Gastroesophageal sphincter (tissue), 4 donors: Measurements from ENCODE around the gene KCNJ9. TPM values are rescaled to one million over a fixed set of nuclear protein-coding genes. Genes with fewer than 3 reads are reported as not detected.

Experiments
- ATAC-seq: fragments of 150-250 bp; one replicate; pipeline ENCODE4 v1.9.1; 2016; ENCODE audit warnings: mild to moderate bottlenecking, moderate library complexity
- H3K27ac ChIP-seq, 4 donors: fragments of 200-600 bp; sonication (generic) in 3 of 4; 1 replicate in 3 of 4; 2 replicates in 1 of 4; pipeline ENCODE4 v1.5.1; 2016 to 2019
- H3K27me3 ChIP-seq: fragments of 200-600 bp; sonication (generic); one replicate; pipeline ENCODE4 v1.5.1; 2019
- H3K36me3 ChIP-seq, 2 donors: fragments of 200-600 bp; sonication (generic); one replicate each; pipeline ENCODE4 v1.5.1; 2019; ENCODE audit warnings: control low read depth in 1 of 2
- H3K4me1 ChIP-seq, 3 donors: fragments of 200-600 bp; sonication (generic); 1 replicate in 2 of 3; 2 replicates in 1 of 3; pipeline ENCODE4 v1.5.1; 2016 to 2019; ENCODE audit warnings: control low read depth in 2 of 3
- H3K4me3 ChIP-seq, 2 donors: fragments of 200-600 bp; sonication (generic); one replicate each; pipeline ENCODE4 v1.5.1; 2019; ENCODE audit warnings: mild to moderate bottlenecking in 1 of 2, moderate library complexity in 1 of 2
- H3K9me3 ChIP-seq, 3 donors: fragments of 200-600 bp; sonication (generic); one replicate each; pipeline ENCODE4 v1.5.1; 2017 to 2019; ENCODE audit warnings: control low read depth in 2 of 3
- EP300 ChIP-seq: sonication (generic); formaldehyde crosslinking; IDR thresholded peaks from one replicate; pipeline ENCODE4 v1.6.1; 2017; ENCODE audit warnings: antibody characterized with exemption, mild to moderate bottlenecking
- POLR2A ChIP-seq, 2 donors: fragments of 450-650 bp; IDR thresholded peaks; one replicate each; pipeline ENCODE4 v1.6.1; 2017; ENCODE audit warnings: antibody characterized with exemption in 2 of 2, mild to moderate bottlenecking in 2 of 2, moderate library complexity in 1 of 2
- POLR2AphosphoS5 ChIP-seq: sonication (generic); formaldehyde crosslinking; IDR thresholded peaks from one replicate; pipeline ENCODE4 v1.6.1; 2017; ENCODE audit warnings: antibody characterized with exemption
- WGBS, 2 donors: methylation state at CpG; one replicate each; pipeline ENCODE4 v1.1.5; 2018; ENCODE audit warnings: low coverage in 1 of 2; 5-methylcytosine and 5-hydroxymethylcytosine counted together
- total RNA-seq, 4 donors: library from RNA; depleted of rRNA; stranded (reverse); fragments of >200 nt; gene quantifications; one replicate each; pipeline ENCODE4 v1.1.0, GENCODE V29; 2016
- TF ChIP-seq, protein P1 (sequence below), 4 experiments: fragments of 200-600 bp in 2 of 4; fragments of 450-650 bp in 2 of 4; sonication (generic) in 1 of 4; IDR thresholded peaks; one replicate each; pipeline ENCODE4 v1.5.1; 2017 to 2019; ENCODE audit warnings: antibody characterized with exemption in 4 of 4, mild to moderate bottlenecking in 2 of 4, moderate library complexity in 2 of 4

The KCNJ9 gene
- total RNA-seq, 4 donors from 2014 or later, result not detected

- Histone ChIP-seq H3K27me3 (no peaks in the 10 kb centered on the region), H3K9me3 (no peaks in the 10 kb centered on the region), H3K36me3 (peaks cover 0 to 87% of the 10 kb centered on the region in 2 donors), H3K4me1 (peaks cover 7 to 69% (median 9%) of the 10 kb centered on the region in 3 donors), H3K4me3 (no peak overlapping the region), H3K27ac (peak overlapping the region; percentile 83 to 88 (median 86))
- TF ChIP-seq POLR2AphosphoS5 (no peak), EP300 (no peak), POLR2A (IDR thresholded peaks at IDR 0.05) (no peak)
- TF ChIP-seq, protein P1, sequence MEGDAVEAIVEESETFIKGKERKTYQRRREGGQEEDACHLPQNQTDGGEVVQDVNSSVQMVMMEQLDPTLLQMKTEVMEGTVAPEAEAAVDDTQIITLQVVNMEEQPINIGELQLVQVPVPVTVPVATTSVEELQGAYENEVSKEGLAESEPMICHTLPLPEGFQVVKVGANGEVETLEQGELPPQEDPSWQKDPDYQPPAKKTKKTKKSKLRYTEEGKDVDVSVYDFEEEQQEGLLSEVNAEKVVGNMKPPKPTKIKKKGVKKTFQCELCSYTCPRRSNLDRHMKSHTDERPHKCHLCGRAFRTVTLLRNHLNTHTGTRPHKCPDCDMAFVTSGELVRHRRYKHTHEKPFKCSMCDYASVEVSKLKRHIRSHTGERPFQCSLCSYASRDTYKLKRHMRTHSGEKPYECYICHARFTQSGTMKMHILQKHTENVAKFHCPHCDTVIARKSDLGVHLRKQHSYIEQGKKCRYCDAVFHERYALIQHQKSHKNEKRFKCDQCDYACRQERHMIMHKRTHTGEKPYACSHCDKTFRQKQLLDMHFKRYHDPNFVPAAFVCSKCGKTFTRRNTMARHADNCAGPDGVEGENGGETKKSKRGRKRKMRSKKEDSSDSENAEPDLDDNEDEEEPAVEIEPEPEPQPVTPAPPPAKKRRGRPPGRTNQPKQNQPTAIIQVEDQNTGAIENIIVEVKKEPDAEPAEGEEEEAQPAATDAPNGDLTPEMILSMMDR (IDR thresholded peaks at IDR 0.05), result no peak
- no peak for ATAC-seq
- WGBS, 2 donors, result 93% methylated on average over 5 of the region's 11 CpGs; no CpG with 5 or more reads in 1 of the 2 donors
Observed at GRCh38 chr1:160129966-160130365, 48.6 kb downstream of the KCNJ9 start.

DNA sequence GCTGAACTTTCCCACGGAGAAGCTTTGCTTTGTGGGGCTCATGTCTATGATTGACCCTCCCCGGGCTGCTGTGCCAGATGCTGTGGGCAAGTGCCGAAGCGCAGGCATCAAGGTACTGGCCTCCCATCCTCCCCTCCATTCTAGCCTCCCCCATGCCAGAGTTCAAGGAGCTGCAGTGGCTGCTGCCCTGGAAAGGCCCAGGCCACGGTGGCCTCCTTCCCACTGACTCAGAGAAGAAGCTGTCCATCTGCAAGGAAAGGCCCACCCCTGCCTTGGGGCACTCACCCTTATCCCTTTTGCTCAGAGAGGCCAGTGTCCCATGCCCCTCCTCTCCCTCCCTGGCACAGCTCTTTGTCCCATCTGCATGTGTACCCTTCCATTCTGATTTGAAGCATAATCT, 49.1 kb downstream of the KCNJ9 start:
- Histone ChIP-seq H3K4me3 (no peak overlapping the region), H3K9me3 (no peaks in the 10 kb centered on the region), H3K4me1 (peaks cover 7 to 64% (median 9%) of the 10 kb centered on the region in 3 donors), H3K36me3 (peaks cover 0 to 88% of the 10 kb centered on the region in 2 donors), H3K27ac (peak overlapping the region; percentile 83 to 88 (median 86)), H3K27me3 (no peaks in the 10 kb centered on the region)
- ATAC-seq, result no peak
- WGBS, 2 donors, result 75% methylated on average over 1 of the region's 5 CpGs; no CpG with 5 or more reads in 1 of the 2 donors
- no peak for TF ChIP-seq POLR2A (IDR thresholded peaks at IDR 0.05)
- no peak for TF ChIP-seq EP300
- no peak for TF ChIP-seq POLR2AphosphoS5
- TF ChIP-seq, protein P1 (IDR thresholded peaks at IDR 0.05), result no peak

DNA sequence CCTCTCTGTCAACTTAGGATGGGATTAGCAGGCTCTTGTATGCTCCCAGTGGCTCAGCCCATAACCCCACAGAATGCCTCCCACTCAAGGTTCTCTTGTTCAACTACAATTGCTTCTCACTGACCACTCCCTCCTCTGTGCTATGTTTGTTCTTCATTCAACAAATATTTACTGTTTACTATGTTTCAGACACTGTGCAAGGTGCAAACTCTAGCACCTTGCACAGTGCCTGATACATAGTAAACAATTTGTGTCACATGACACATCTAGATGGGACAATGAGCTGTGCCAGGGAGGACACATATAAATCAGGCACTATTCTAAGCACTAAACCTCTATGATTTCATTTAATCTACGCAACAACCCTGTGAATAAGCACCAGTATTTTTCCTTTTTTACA, 49.6 kb downstream of the KCNJ9 start:
- no peaks in the 10 kb centered on the region for H3K27me3 ChIP-seq
- 80 to 100% methylated on average over 1 of the region's 1 CpG for WGBS, 2 donors
- H3K27ac ChIP-seq, result peak overlapping the region; percentile 83 to 88 (median 86)
- TF ChIP-seq POLR2A (IDR thresholded peaks at IDR 0.05), result no peak
- H3K4me1 ChIP-seq, result peaks cover 7 to 64% (median 9%) of the 10 kb centered on the region in 3 donors
- H3K4me3 ChIP-seq, result no peak overlapping the region
- ATAC-seq, result no peak
- peaks cover 0 to 88% of the 10 kb centered on the region in 2 donors for H3K36me3 ChIP-seq
- H3K9me3 ChIP-seq, result no peaks in the 10 kb centered on the region

DNA sequence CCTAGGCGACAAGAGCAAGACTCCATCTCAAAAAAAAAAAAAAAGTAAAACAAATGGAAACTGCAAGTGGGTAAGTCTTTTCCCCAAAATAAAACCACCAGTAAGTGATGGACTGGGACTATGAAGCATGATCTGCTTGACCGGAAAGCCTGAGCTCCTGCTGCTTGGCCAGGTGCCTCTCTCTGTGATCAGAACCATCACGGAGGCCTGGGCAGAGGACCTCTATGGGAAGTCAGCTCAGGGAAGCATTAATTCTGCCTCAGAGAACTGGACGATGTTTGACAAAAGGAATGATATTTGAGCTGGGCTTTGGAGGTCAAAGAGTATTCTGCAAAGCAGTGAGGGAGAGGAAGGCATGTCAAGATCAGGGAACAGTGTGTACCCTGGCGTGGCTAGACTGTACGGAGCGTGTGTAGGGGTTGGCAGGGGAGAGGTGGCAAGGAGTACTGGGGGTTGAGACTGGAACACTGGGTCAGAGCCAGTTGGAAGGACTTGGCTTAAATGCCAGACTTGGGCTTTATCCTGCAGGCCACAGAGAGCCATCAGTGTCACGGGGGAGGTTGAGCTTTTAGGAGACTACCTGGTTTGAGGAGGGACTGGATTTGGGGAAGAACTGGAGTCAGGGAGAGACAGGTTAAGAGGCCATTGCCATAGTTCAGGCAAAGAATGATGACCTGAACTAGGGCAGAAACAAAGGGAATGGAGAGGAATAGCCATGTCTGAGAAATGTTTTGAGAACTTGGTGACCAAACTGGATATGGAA, 50.6 kb downstream of the KCNJ9 start:
- no peaks in the 10 kb centered on the region for H3K27me3 ChIP-seq
- H3K4me3 ChIP-seq, result no peak overlapping the region
- H3K27ac ChIP-seq, result peak overlapping the region; percentile 83 to 88 (median 86)
- peaks cover 7 to 74% (median 9%) of the 10 kb centered on the region in 3 donors for H3K4me1 ChIP-seq
- 33 to 46% methylated on average over 4 to 6 of the region's 8 CpGs for WGBS, 2 donors
- peaks cover 0 to 88% of the 10 kb centered on the region in 2 donors for H3K36me3 ChIP-seq
- ATAC-seq, result peak; percentile 94
- TF ChIP-seq POLR2A (IDR thresholded peaks at IDR 0.05), result no peak
- TF ChIP-seq, protein P1 (IDR thresholded peaks at IDR 0.05), result no peak
- peak; percentile 99 for TF ChIP-seq POLR2AphosphoS5
- H3K9me3 ChIP-seq, result no peaks in the 10 kb centered on the region

DNA sequence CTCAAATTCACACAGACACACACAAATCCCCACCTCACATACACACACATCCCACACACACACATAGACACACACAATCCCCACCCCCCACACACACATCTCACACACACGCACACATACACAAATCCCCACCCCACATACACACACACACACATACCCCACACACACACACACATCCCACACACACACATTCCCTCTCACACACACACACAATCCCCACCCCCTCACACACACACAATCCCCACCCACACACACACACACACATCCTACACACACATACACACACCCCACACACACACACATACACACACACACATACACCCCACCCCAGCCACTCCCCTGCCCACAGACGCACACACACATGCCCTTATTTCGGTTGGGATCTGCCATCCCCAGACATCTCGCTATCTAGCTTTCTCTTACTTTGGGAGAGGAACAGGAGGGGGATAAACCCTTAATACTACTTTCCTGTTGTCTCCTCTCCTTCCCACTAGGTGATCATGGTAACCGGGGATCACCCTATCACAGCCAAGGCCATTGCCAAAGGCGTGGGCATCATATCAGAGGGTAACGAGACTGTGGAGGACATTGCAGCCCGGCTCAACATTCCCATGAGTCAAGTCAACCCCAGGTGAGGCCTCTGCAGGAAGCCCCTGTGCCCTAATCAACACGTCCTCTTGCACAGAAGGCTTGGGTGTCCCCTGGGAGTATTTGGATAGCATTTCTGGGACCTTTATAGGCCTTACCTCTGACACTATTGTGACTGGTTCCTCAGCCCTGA, 52.8 kb downstream of the KCNJ9 start:
- peak overlapping the region; percentile 43 to 88 (median 84) for H3K27ac ChIP-seq
- H3K36me3 ChIP-seq, result peaks cover 0 to 85% of the 10 kb centered on the region in 2 donors
- TF ChIP-seq POLR2A (IDR thresholded peaks at IDR 0.05) (no peak), EP300 (no peak), POLR2AphosphoS5 (no peak)
- TF ChIP-seq, protein P1 (IDR thresholded peaks at IDR 0.05), result no peak
- no peaks in the 10 kb centered on the region for H3K27me3 ChIP-seq
- 64 to 73% methylated on average over 7 to 9 of the region's 9 CpGs for WGBS, 2 donors
- ATAC-seq, result no peak
- no peak overlapping the region for H3K4me3 ChIP-seq
- H3K9me3 ChIP-seq, result no peaks in the 10 kb centered on the region
- peaks cover 7 to 67% (median 9%) of the 10 kb centered on the region in 3 donors for H3K4me1 ChIP-seq
